Lower leg skin (tissue), 3 donors: Measurements from ENCODE around the gene PIK3CA.

Experiments
- POLR2A ChIP-seq, 2 donors: fragments of 450-650 bp; IDR thresholded peaks; one replicate each; pipeline ENCODE4 v1.6.1; 2016 to 2017; ENCODE audit warnings: antibody characterized with exemption in 2 of 2, mild to moderate bottlenecking in 1 of 2, moderate library complexity in 1 of 2
- TF ChIP-seq, protein P1 (sequence below), 3 donors: fragments of 450-650 bp; IDR thresholded peaks; one replicate each; pipeline ENCODE4 v1.5.1; 2016; ENCODE audit warnings: antibody characterized with exemption in 3 of 3, mild to moderate bottlenecking in 3 of 3, moderate library complexity in 2 of 3

GRCh38 chr3:179179979-179180759 lies 32.0 kb downstream of the PIK3CA start:
- TF ChIP-seq POLR2A (IDR thresholded peaks at IDR 0.05), result no peak
- TF ChIP-seq, protein P1, sequence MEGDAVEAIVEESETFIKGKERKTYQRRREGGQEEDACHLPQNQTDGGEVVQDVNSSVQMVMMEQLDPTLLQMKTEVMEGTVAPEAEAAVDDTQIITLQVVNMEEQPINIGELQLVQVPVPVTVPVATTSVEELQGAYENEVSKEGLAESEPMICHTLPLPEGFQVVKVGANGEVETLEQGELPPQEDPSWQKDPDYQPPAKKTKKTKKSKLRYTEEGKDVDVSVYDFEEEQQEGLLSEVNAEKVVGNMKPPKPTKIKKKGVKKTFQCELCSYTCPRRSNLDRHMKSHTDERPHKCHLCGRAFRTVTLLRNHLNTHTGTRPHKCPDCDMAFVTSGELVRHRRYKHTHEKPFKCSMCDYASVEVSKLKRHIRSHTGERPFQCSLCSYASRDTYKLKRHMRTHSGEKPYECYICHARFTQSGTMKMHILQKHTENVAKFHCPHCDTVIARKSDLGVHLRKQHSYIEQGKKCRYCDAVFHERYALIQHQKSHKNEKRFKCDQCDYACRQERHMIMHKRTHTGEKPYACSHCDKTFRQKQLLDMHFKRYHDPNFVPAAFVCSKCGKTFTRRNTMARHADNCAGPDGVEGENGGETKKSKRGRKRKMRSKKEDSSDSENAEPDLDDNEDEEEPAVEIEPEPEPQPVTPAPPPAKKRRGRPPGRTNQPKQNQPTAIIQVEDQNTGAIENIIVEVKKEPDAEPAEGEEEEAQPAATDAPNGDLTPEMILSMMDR (IDR thresholded peaks at IDR 0.05), result no peak
